HUES6 (cell line): ENCODE measurements around the gene WIPI1.

ENCODE experiments used
- H3K27ac ChIP-seq: 2 replicates; pipeline ENCODE4 v1.7.0; 2013; ENCODE audit warnings: low read depth, mild to moderate bottlenecking, low read length, inconsistent platforms
- H3K27me3 ChIP-seq: 2 replicates; pipeline ENCODE4 v1.6.1; 2013; ENCODE audit warnings: low read length; ENCODE audit not compliant: control insufficient read depth, insufficient read depth
- H3K36me3 ChIP-seq: 2 replicates; pipeline ENCODE4 v1.6.1; 2013; ENCODE audit warnings: low read length; ENCODE audit not compliant: control insufficient read depth, insufficient read depth
- H3K4me1 ChIP-seq: 2 replicates; pipeline ENCODE4 v1.6.1; 2013; ENCODE audit warnings: low read length; ENCODE audit not compliant: control insufficient read depth, insufficient read depth
- H3K4me3 ChIP-seq: 2 replicates; pipeline ENCODE4 v1.5.1; 2013; ENCODE audit warnings: low read depth, low read length
- H3K9ac ChIP-seq: one replicate; pipeline ENCODE4 v1.6.1; 2013; ENCODE audit warnings: mild to moderate bottlenecking, low read length
- H3K9me3 ChIP-seq: 2 replicates; pipeline ENCODE4 v1.6.1; 2013; ENCODE audit warnings: low read depth, low read length; ENCODE audit not compliant: control insufficient read depth, insufficient read depth

The WIPI1 gene

DNA sequence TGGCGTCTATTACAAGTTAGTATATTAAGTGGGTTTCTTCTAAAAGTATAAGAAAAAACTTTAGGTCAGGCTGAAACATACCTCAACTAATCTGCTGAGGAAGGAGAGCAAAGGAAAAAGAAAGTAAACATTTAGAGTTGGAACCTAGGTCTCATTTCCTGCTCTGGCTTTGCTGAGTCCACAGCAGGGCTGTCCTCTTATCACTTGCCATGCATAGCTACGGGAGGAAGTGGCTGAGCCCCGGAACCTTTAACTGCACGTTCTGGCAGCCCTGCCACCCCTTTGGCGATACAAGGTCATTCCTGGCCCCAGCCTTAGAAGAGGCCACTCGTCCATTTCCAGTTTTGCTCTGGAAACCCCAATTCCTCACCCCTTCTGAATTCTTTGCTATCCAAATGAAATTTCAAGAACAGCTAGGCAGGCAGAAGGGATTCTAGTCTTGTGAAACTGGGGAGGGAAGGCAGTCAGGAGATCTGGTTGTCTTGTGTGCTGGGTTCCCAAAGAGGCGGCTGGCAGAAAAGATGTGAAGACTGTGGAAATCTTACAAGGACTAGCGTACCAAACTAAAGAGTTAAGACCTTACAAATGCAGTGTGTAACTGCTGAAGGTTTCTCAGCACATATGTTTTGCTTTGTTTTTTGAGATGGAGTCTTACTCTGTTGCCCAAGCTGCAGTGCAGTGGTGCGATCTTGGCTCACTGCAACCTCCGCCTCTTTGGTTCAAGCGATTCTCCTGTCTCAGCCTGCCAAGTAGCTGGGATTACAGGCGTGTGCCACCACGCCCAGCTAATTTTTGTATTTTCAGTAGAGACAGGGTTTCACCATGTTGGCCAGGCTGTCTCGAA is 19.1 kb downstream of the WIPI1 start:
- H3K27me3 ChIP-seq, result no peaks in the 10 kb centered on the region
- H3K27ac ChIP-seq, result peak overlapping the region; percentile 19; the same call in 1 of the 2 replicates
- no peaks in the 10 kb centered on the region for H3K9me3 ChIP-seq
- H3K4me3 ChIP-seq, result no peak overlapping the region
- peaks cover 23% of the 10 kb centered on the region; the same call in 1 of the 2 replicates for H3K4me1 ChIP-seq
- no peak overlapping the region for H3K9ac ChIP-seq
- H3K36me3 ChIP-seq, result peaks cover 23% of the 10 kb centered on the region

DNA sequence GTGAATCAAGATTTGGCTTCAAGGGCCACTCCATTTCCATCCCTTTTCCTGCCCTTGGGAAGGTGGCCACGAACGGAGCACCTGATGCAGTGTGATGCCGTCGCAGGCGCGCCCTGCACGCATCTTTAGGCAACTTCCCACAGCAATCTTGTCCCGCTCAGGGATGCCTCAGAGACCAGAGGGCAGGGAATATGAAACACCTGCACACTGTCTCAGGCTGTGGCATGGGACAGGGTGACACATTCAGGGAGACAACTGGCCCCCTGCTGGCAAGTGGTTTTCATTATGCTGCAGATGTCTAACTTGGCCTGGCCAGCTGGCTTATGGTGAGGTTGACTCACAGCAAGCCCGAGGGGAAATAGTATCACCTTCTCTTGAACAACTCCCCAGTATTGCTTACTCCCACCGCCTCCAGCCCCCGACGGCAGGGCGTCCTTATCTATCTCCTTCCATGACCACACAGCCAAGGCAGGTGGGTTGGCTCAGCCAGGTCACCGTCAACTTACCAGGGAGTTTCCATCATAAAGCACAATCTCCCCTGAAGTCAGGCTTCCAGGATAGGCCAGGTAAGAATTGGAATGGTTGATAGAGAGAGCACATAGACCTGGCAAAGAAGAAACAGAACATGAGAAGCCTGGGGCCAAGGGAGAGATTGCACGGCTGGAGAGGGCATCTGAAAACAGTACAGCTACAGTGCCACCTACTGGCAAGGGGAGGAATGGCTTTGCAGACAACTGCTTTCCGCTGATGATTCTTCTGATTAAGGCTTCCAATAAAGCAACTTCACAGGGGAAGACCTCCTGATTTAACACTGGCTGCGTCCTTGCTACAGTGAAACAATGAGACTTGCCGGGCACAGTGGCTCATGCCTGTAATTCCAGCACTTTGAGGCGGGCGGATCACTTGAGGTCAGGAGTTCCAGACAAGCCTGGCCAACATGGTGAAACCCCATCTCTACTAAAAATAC is 21.1 kb downstream of the WIPI1 start:
- H3K9ac ChIP-seq, result no peak overlapping the region

DNA sequence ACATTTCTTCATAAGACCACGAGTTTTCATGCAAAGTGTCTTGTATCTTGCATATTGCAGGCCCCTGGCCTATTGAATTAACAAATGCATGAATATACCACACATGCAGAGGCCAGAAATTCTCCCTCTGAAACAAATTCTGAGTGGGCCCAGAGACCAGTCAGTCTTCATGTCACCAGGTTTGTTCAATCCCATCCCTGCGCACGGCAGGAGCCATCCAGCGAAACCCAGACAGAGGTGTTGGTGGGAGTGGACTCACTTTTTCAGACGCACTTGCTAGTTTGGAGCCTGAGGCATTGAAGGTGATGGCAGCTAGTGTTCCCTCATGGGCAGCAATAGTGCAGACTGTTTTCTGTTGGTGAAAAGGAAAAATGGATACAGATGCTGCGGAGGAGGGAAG is 21.9 kb downstream of the WIPI1 start:
- Histone ChIP-seq H3K9me3 (no peaks in the 10 kb centered on the region), H3K4me3 (no peak overlapping the region), H3K27me3 (no peaks in the 10 kb centered on the region), H3K4me1 (peaks cover 15% of the 10 kb centered on the region; the same call in 1 of the 2 replicates), H3K27ac (no peak overlapping the region), H3K36me3 (peaks cover 44% of the 10 kb centered on the region), H3K9ac (no peak overlapping the region)

More for the DNA sequence above, 21.1 kb downstream of the WIPI1 start:
- no peaks in the 10 kb centered on the region for H3K27me3 ChIP-seq
- peaks cover 22% of the 10 kb centered on the region; the same call in 1 of the 2 replicates for H3K4me1 ChIP-seq
- no peak overlapping the region for H3K27ac ChIP-seq
- peaks cover 36% of the 10 kb centered on the region for H3K36me3 ChIP-seq
- no peaks in the 10 kb centered on the region for H3K9me3 ChIP-seq
- no peak overlapping the region for H3K4me3 ChIP-seq

DNA sequence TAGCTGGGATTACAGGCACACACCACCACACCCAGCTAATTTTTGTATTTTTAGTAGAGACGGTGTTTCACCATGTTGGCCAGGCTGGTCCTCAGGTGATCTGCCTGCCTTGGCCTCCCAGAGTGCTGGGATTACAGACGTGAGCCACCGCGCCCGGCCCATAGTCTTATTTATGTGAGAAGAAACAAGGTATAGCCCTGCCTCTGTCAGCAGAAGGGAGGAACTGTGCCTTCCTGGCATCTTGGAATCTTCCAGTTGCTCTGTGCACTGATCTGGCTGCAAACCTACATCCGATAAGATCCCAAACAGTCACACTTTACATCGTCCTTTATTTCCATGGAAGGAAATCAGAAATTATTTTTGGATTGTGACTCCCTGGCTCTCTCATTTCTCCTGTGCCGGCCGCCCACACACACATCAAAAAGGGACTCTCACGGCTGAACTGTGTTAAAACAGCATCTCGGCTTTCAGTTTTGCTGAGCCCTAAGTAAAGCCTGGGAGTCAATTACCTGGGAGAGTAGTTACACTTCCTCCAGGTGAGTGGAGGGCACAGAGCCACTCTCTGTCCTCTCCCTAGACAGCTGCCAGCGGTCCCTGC is 23.3 kb downstream of the WIPI1 start:
- Histone ChIP-seq H3K27me3 (no peaks in the 10 kb centered on the region), H3K9ac (no peak overlapping the region), H3K36me3 (peaks cover 52% of the 10 kb centered on the region), H3K9me3 (no peaks in the 10 kb centered on the region), H3K27ac (no peak overlapping the region), H3K4me1 (peaks cover 11% of the 10 kb centered on the region; the same call in 1 of the 2 replicates), H3K4me3 (no peak overlapping the region)

DNA sequence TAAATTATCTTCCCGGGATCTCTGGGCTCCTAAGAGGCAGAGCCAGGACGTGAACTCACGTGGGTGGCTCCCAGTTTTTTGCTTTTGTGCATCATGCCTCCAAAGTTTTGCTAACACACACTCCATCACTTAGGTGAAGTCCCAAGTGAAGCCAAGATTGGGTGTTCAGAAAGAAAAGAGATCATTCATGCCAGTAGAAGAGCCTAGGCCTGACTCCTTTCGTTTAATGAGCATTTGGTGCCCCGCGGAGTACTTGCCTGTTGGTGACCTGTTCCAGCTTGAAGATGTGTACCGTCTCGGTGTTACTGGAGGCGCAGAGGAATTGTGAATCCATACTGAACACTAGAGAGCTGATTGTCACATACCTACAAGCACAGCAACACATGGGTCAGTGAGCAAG is 24.1 kb downstream of the WIPI1 start:
- peaks cover 59% of the 10 kb centered on the region for H3K36me3 ChIP-seq
- peaks cover 8% of the 10 kb centered on the region; the same call in 1 of the 2 replicates for H3K4me1 ChIP-seq
- H3K27me3 ChIP-seq, result no peaks in the 10 kb centered on the region
- H3K4me3 ChIP-seq, result no peak overlapping the region
- H3K27ac ChIP-seq, result no peak overlapping the region
- H3K9me3 ChIP-seq, result no peaks in the 10 kb centered on the region
- no peak overlapping the region for H3K9ac ChIP-seq

DNA sequence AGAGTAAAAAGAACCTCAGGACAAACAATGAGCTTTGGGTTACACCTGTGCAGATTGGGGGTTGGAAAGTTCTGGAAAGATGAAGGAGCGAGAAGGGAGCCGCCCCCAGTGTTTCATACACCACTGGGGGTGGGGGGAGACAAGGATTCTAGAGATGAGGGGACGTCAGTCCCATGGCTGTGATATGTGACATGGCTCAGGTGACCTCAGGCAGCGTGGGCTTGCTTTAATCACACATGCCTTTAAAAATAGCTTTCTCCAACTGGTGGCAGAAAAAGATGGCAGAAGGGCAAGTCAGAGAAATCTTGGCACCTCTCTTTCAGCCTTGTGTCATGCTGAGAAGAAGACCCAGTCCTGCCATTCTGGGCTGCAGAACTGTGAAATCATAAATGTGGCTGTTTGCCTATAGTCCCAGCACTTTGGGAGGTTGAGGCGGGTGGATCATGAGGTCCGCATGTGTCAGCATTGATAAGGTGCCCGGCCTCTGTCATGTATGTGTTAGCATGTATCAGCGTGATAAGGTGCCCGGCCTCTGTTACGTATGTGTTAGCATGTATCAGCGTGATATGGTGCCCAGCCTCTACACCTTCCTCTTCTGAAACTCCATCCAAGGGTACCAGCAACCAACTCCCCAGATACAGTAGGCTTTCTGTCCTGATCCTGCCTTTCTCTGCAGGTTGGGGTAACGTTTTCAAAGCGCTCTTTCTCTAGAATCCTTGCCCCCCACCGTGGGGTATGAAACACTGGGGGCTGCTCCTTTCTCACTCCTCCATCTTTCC is 25.0 kb downstream of the WIPI1 start:
- Histone ChIP-seq H3K9me3 (no peaks in the 10 kb centered on the region), H3K4me3 (no peak overlapping the region), H3K27ac (no peak overlapping the region), H3K4me1 (peaks cover 3% of the 10 kb centered on the region; the same call in 1 of the 2 replicates), H3K36me3 (peaks cover 67% of the 10 kb centered on the region), H3K27me3 (no peaks in the 10 kb centered on the region), H3K9ac (no peak overlapping the region)

DNA sequence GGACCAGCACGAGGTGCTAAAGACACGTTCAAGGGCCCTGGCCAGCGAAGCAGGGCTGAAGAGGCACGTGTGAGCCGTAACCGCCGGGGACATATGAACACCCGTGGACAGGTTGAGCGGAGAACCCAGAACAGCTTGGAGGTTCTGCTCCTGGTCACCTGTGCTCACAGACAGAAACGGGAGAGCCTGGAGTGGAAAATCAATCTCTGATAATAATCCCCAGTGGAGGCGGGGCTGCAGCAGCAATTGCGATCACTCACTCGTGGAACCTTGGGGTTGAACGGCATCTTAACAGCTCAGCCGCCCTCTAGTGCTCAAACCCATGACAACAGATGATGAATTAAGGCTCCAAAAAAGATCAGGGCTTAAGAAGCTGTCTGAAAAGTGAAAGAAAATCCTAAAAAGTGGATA is 25.6 kb downstream of the WIPI1 start:
- H3K9ac ChIP-seq, result no peak overlapping the region
- peaks cover 3% of the 10 kb centered on the region; the same call in 1 of the 2 replicates for H3K4me1 ChIP-seq
- H3K27me3 ChIP-seq, result no peaks in the 10 kb centered on the region
- no peak overlapping the region for H3K27ac ChIP-seq
- H3K36me3 ChIP-seq, result peaks cover 67% of the 10 kb centered on the region
- no peak overlapping the region for H3K4me3 ChIP-seq
- no peaks in the 10 kb centered on the region for H3K9me3 ChIP-seq

DNA sequence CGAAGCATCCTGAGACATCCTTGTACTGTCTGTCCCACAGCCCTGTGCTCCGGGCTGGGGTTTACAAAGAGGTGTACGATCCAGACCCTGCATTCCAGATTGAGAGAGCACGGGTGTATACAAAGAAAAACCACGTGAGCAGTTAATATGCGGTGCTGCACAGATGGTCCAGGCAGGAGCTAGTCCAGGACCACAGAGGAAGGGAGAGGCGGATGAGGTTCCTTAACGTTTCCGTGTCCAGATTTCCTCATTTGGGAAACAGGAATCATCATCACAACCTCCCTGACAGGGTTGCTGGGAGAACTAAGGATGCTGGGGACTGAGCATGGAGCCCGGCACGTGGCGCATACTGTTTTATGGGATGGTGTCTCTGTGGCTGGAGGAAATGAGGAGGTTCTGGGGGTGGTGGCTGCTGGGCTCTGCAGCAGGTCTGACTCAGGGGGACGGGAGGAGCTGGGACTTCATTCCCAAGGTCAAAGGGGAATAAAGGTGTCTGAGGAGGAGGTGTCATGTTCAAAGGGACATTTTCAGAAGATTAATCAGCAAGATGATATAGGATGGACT is 26.2 kb downstream of the WIPI1 start:
- no peak overlapping the region for H3K4me3 ChIP-seq
- H3K9ac ChIP-seq, result no peak overlapping the region
- no peaks in the 10 kb centered on the region for H3K9me3 ChIP-seq
- no peak overlapping the region for H3K27ac ChIP-seq
- H3K27me3 ChIP-seq, result no peaks in the 10 kb centered on the region
- peaks cover 1% of the 10 kb centered on the region; the same call in 1 of the 2 replicates for H3K4me1 ChIP-seq
- H3K36me3 ChIP-seq, result peaks cover 67% of the 10 kb centered on the region

DNA sequence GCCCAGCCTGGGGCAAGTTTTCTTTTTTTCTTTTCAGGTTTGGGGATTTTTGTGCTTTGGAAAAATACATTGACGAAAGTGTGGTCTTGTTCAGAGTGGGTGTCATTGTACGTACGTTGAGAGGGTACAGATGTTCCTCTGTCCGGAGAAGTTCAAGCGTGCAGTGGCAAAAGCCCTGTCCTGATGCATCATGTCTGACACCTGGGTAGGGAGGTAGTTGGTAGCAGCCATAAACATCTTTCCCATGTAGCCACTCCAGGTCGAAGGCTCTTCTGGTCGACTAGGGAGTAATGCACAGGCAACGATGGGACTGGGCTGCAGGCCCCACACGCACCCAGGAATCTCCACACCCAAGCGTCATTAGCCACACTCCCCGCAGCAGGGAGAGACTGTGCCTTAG is 27.4 kb downstream of the WIPI1 start:
- Histone ChIP-seq H3K9me3 (no peaks in the 10 kb centered on the region), H3K4me1 (no peaks in the 10 kb centered on the region)

More for the DNA sequence above, 27.4 kb downstream of the WIPI1 start:
- Histone ChIP-seq H3K36me3 (peaks cover 63% of the 10 kb centered on the region), H3K9ac (no peak overlapping the region), H3K4me3 (no peak overlapping the region), H3K27ac (no peak overlapping the region), H3K27me3 (no peaks in the 10 kb centered on the region)
